ENCODE results near the gene KRTAP4-12. TPM values are rescaled to one million over a fixed set of nuclear protein-coding genes. Genes with fewer than 3 reads are reported as not detected.
"Not testable (repeated sequence)": the region's sequence is repeated elsewhere in the genome, so short reads cannot be mapped to it uniquely, and the experiment has no call there.

KRTAP4-12 gene
- total RNA-seq, 4 donors from 2014 or later: not detected

GRCh38 chr17:41125064-41125463 lies 1.1 kb upstream of the KRTAP4-12 start:
- DNase-seq (ENCODE audit: low spot score): no peak
- no peak for TF ChIP-seq CTCF (IDR thresholded peaks at IDR 0.05)
- ATAC-seq (ENCODE audit: low FRiP score): no peak

- ATAC-seq (ENCODE audit: low FRiP score); DNase-seq (ENCODE audit: low spot score): not testable (repeated sequence)
Measured at GRCh38 chr17:41123292-41123990, 541 bp downstream of the KRTAP4-12 start.

- ATAC-seq (ENCODE audit: low FRiP score): no peak
- no peak for TF ChIP-seq CTCF (IDR thresholded peaks at IDR 0.05)
- no peak for DNase-seq (ENCODE audit: low spot score)
Measured at GRCh38 chr17:41121742-41122141, 2.2 kb downstream of the KRTAP4-12 start.

- ATAC-seq (ENCODE audit: low FRiP score); DNase-seq (ENCODE audit: low spot score): not testable (repeated sequence)
Measured at GRCh38 chr17:41119696-41120690, 4.0 kb downstream of the KRTAP4-12 start.

GRCh38 chr17:41118721-41119120 lies 5.3 kb downstream of the KRTAP4-12 start:
- DNase-seq (ENCODE audit: low spot score) (no peak), ATAC-seq (ENCODE audit: low FRiP score) (no peak)
- no peak for TF ChIP-seq CTCF (IDR thresholded peaks at IDR 0.05)

GRCh38 chr17:41117846-41118386 lies 6.1 kb downstream of the KRTAP4-12 start, which contains the start of gene KRTAP4-11:
KRTAP4-11 (minus strand) TSS chr17:41118373; CDS start chr17:41118315, 58 bp downstream.
- ATAC-seq (ENCODE audit: low FRiP score); DNase-seq (ENCODE audit: low spot score): not testable (repeated sequence)

- TF ChIP-seq CTCF (IDR thresholded peaks at IDR 0.05): no peak
- DNase-seq (ENCODE audit: low spot score) (no peak), ATAC-seq (ENCODE audit: low FRiP score) (no peak)
Measured at GRCh38 chr17:41116297-41116696, 7.7 kb downstream of the KRTAP4-12 start.

- DNase-seq (ENCODE audit: low spot score) (no peak), ATAC-seq (ENCODE audit: low FRiP score) (no peak)
- no peak for TF ChIP-seq CTCF (IDR thresholded peaks at IDR 0.05)
Measured at GRCh38 chr17:41111151-41111885, 12.7 kb downstream of the KRTAP4-12 start.

- not testable (repeated sequence) for DNase-seq (ENCODE audit: low spot score); ATAC-seq (ENCODE audit: low FRiP score)
Measured at GRCh38 chr17:41108728-41109386, 15.1 kb downstream of the KRTAP4-12 start.

Measured in omental fat pad (tissue), 4 donors.